HG02840 (cell line): ENCODE results near the gene PHF19.

Experiments
- ATAC-seq: cut with Tn5 transposase; IDR thresholded peaks from one replicate; pipeline ENCODE4 v1.9.1; 2021; ENCODE audit warnings: mild to moderate bottlenecking, moderate library complexity, moderate number of reproducible peaks; ENCODE audit not compliant: unreplicated experiment, low FRiP score

PHF19 gene

DNA sequence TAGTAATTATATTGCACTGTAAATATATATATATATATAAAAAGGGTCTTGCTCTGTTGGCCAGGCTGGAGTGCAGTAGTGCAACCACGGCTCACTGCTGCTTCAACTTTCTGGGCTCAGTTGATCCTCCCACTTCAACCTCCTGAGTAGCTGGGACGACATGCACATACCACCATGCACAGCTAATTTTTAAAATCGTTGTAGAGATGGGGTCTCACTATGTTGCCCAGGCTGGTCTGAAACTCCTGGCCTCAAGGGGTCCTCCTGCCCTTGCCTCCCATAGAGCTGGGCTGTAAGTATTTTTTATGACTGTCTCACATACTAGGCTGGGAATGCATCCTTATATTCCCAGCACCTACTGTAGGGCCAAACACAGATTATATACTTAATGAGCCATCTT, 46.1 kb downstream of the PHF19 start:
- no peak for ATAC-seq

DNA sequence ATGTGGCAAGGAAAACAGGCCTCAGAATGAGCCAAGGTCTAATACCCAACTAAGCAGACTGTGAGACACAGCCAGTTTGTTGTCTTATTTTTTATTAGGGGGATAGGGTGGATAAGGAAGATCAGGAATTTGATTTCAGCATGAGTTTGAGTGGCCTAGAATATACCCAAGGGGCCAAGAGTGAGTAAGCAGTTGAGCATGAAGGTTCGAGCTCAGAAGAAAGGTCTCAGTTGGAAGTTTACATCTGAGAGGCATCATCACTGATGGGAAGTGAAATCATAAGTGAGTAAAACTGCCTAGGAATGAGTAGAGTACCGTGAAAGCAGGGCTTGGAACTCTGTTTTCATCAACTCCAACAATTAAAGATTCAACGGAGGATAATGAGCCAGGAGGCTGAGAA, 46.8 kb downstream of the PHF19 start:
- no peak for ATAC-seq

DNA sequence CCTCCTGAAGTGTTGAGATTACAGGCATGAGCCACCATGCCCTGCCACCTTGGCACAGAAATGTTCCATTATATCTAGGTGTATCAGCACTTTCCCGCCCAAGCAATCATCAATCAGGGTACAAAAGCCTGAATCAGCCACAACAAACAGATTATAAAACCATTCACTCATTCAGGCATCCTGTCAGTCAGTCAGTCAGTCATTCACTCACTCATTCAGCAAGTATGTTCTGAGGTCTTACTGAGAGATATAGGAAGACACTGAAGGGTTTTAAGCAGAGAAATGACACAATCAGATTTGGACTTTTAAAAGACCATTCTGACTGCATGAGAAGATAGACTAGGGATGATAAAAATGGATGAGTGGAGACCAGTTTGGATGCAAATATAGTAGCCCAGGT, 47.3 kb downstream of the PHF19 start:
- ATAC-seq = no peak

DNA sequence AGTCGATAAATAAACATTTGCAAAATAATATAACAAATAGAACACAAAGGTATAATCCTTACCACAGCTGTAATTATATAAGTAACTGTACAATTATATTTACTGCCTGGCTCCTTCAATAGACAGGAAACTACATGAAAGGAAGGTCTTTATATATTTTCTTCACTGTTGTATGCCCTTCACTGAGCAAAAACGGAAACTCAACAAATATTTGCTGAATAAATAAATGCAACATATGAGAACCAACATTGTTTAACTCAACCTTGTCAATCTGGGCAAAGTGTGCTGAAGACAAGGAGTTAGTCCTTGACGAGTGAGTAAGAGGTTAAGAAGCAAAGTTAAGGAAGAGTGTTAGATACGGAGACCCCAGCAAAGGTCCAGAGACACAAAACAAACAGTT, 56.9 kb downstream of the PHF19 start:
- no peak for ATAC-seq

- no peak for ATAC-seq
Observed at GRCh38 chr9:120818595-120818994, 58.4 kb downstream of the PHF19 start.

DNA sequence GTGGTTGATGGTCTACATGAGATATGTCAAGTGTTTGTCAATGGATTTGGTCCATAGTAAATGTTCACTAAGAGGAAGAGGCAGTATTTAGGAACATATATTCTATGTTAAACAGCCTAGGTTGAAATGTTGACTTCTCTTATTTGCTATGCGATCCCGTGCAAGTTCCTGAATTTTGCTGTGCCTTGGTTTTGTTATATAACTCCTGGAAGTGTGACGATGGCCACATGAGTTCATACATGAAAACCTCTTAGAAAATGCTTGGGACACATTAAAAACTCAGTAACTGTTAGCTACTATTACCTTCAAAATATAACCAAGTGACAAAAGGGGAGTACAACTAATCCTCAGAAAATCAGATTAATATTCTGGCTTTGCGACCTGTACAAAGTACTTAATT, 61.9 kb downstream of the PHF19 start:
- ATAC-seq = no peak

DNA sequence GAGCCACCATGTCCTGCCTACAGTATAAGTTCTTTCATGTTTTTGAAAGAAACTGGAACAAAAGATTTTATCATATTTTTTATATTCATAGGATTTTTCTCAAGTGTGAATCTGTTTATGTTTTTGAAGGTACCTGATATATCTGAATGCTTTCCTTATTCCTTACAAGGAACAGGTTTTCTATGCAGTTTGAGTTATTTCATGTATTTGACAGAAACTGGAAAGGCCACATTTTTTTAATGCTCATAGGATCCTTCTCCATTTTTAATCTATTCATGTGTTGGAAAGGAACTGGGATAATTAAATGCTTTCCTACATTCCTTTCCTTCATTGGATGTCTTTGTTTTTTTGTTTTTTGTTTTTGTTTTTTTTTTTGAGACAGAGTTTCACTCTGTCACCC, 68.1 kb downstream of the PHF19 start:
- ATAC-seq = no peak

GRCh38 chr9:120807607-120808379, 69.2 kb downstream of the PHF19 start:
- no peak for ATAC-seq
